Fibroblast of skin of scalp (primary cell): ENCODE results near the gene GON4L.
"Not testable (repeated sequence)": the region's sequence is repeated elsewhere in the genome, so short reads cannot be mapped to it uniquely, and the experiment has no call there.

Source experiments
- DNase-seq: peaks from one replicate; pipeline ENCODE4 v3.0.0-alpha.2; 2013

Gene GON4L

DNA sequence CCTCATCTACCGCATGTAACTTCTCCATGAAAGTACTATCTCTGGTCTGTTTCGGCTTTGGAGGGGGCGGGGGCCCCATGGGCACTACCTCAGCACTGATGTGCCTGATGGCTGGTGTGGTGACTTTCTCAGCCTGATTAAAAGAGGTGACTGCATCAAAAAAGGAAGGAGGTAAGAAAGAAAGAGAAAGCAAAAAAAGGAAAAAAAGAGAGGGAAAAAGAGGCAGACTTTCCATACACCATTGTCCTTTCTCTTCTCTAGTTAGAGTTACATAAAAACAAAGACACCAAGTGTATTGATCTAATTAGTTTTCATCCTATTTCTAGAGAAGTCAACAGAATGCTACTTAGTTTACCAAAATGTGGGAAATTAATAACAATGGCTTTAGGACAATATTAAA is 43.3 kb downstream of the GON4L start:
- DNase-seq = no peak

DNA sequence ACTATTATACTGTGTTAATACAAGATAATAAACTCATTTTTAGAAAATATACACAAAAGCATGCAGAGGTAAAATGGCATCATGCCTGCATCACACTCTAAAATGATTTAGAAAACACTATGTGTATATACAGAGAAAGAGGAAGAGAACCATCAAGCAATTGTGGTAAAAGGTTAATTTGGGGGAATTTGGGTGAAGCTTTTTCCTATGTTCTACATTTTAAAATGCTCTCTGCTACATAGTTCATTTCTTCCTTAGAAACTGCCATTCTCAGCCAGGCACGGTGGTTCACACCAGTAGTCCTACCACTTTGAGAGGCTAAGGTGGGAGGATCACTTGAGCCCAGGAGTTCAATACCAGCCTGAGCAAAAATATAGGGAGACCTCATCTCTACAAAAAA is 44.1 kb downstream of the GON4L start:
- no peak for DNase-seq

DNA sequence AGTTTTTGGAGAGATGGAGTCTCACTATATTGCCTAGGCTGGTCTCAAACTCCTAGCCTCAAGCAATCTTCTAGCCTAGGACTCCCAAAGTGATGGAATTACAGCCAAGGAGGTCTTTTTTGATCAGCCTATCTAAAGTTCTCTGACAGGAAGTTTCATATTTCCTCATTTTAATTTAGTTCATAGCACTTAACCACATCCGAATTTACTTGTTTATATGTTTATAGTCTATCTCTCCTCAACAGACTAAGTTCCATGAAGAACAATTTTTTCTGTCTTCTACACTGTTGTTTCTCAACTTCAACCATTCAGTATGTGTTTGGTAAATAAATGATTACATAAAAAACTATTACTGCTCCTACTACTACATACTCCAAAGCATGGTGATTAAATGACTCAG is 47.9 kb downstream of the GON4L start:
- no peak for DNase-seq

DNA sequence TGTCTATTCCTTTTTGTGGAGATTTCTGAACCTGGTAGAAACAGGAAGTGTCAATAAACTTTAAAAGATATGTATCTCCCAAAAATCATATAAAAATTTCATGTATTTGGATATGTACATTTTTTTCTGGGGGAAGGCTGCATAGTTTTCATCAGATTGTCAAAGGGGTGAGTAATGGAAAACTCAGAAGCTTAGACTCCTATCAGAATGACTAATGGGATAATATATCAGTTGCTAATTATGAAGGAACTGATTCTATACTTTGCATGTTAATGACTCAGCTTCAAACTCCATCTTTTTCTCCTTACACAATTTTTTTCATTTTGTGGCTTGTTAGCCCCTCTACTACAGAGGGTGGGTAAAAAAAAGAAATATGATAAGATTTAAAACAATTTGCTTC is 55.9 kb downstream of the GON4L start:
- DNase-seq = peak; percentile 74

- DNase-seq = not testable (repeated sequence)
These were observed 61.4 kb downstream of the GON4L start for GRCh38 chr1:155795618-155796017.

DNA sequence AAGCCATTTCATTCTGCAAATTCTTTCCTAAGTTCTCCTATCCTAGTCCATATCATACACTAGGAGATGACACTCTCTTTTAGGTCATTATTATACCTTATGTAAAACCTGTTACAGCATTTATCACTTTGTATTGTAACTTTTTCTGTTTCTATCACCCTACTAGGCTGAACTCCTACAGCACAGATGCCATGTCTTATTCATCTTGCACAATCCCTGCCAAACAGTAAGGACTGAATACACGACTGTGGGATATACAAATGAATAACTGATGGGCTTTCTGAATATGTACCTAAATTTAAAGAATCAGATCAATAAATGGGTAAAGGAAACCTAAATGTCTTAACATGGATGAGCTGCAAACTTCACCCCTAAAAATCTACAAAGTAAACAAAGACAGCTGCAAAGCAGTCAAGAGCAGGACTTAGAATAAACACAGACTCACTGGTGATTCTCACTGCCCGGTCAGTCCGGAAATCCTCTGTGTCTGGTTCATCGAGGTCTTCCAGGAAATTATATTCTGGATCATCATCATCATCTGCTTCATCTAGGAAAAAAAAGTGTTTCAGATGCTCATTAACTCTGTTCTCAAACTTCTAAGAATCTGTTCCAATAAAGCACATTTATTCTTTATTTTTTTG is 62.3 kb downstream of the GON4L start:
- DNase-seq = no peak

DNA sequence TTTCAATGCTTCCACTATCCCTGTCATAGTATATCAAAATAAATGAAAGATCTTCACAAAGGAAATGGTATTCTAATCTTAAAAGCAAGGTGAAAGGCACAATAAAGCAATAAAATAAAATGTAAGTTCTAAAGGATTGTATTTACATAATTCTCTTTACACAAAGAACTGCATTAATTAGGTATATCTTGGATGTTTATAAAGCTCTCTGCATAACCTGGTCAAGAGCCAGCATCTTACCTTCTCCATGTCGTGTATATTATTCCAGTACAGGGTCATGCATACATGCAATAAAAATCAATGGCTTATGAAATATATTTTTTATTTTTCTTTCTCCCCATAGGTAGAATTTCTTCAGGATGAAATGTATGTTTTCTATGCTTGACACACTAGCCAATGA is 63.8 kb downstream of the GON4L start:
- DNase-seq = no peak

GRCh38 chr1:155777582-155777981 is 79.4 kb downstream of the GON4L start:
- DNase-seq = no peak

DNA sequence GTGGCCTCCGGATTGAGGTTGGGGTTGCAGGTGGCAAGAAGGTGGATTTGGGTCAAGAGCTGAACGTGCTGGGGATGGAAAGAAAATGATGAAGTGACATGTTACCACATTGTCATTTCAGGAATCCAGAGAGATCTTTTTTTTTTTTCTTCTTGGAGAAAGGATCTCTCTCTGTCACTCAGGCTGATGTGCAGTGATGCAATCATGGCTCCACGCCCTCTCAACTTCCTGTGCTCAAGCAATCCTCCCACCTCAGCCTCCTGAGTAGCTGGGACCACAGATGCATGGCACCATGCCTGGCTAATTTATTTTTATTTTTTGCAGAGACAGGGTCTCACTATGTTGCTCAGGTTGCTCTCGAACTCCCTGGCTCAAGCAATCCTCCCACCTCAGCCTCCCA is 80.6 kb downstream of the GON4L start:
- peak; percentile 2 for DNase-seq

DNA sequence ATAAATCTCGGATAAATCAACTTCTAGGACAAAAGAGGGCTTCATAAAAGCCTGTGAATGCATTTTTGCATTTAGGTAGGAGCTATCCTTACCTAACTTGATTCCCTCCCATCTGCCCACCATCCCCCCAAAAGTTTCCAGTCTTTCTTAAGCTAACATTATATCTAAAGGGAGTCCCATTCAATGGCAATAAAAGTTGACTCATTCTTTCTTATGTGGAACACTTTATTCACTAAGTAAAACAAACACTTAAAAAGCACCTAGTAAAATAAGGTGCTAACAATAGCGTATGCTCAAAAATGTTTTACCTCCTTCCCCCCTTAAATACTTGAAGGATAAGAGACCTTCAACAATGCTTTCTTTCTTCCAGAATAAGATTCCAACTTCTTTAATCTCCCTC is 83.8 kb downstream of the GON4L start:
- DNase-seq = no peak

- no peak for DNase-seq
These were observed 87.8 kb downstream of the GON4L start for GRCh38 chr1:155769257-155769656.

DNA sequence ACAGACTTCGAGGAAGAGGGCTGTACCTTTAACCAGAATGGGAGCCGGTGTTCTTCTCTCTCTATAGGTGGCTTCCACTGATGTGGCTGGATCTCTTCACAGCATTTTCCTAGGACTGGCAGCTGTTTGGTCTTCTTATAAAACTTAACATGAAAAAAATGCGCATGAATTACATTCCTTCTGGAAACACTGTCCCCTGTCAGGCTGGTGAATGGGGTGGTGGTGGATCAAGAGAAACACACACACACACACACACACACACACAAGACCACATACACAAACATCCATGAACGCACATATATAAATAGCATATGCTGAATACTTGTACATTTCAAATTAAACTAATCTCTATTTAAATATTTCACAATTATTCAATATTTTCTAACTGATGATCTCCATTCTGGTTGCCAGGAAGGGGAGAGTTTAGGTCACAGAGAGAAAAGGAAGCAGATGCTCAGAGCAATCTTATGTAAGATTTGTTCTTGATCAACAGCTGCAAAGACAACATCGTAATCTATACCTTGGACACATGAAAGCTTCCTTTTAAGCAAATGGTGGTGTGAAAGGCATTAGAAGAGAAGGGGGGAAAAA is 89.5 kb downstream of the GON4L start:
- not testable (repeated sequence) for DNase-seq

- not testable (repeated sequence) for DNase-seq
These were observed 93.0 kb downstream of the GON4L start for GRCh38 chr1:155763989-155764388.

- DNase-seq = peak; percentile 89
These were observed 93.8 kb downstream of the GON4L start for GRCh38 chr1:155763090-155763815.

DNA sequence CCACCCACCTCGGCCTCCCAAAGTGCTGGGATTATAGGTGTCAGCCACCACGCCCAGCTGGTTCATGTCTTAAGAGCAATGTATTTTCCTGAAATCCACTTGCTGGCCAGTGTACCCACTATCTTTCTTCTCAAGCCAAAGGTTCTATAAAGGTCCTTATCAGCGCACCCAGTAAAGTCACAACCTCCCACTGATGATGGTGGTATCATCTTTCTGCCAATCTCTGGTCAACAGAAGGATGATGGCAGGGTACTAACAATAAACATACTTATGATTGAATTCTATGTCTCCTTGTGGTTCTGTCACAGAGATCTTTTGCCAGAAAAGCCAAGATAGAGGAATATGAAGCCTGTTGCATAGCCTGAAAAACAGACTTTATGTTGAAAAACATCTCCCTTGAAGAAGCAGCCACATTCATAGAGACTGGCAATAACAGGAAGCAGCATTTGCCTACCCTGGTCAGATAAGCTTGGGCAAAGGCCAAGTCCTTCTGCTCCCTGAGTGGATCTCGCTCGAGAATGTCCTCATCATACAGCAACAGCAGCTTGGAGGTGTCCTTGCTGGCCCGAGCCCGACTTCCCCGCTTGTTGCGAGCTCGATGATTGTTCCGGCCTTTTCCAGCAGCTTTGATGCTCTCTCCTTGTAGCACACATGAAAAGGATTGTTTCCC is 95.1 kb downstream of the GON4L start:
- no peak for DNase-seq

GRCh38 chr1:155760751-155761475 is 96.1 kb downstream of the GON4L start:
- no peak for DNase-seq

DNA sequence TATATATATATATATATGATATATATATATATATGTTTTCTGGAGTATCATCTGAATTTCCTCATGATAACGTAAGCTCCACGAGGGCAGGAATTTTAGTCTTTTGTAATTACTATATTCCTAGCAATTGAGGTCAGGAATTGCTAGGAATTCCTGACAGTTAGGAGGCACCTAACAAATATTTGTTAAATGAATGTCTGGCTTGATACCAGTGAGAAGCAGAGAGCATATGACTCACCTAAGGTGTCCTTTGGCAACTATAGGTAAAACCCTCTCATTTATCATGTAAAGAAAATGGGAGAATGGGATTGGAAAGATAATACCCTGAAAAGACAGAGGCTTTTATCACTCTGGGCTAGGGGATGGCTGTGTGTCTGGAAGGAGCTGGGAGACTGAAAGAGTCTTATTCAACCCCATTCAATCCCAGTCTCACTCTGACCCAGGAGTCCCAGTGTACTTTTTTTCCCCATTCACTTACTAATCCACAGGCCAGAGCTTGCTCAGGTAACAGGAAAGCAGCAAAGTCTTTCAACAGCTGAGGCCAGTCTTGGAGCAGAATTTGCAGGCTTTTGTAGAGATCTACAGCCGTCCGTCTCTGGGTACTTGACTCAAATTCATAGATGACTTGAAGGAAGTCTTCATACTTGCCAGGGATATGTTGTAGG is 96.9 kb downstream of the GON4L start:
- no peak for DNase-seq

DNA sequence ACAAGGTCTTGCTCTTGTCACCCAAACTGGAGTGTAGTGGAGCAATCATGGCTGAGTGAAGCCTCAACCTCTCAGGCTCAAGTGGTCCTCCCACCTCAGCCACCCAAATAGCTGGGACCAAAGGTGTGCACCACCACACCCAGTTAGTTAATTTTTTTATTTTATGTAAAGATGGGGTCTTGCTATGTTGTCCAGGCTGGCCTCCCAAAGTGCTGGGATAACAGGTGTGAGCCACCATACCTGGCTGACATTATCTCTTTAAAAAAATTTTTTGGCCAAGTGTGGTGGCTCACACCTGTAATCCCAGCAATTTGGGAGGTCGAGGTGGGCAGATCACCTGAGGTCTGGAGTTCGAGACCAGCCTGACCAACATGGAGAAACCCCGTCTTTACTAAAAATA is 98.0 kb downstream of the GON4L start:
- not testable (repeated sequence) for DNase-seq

DNA sequence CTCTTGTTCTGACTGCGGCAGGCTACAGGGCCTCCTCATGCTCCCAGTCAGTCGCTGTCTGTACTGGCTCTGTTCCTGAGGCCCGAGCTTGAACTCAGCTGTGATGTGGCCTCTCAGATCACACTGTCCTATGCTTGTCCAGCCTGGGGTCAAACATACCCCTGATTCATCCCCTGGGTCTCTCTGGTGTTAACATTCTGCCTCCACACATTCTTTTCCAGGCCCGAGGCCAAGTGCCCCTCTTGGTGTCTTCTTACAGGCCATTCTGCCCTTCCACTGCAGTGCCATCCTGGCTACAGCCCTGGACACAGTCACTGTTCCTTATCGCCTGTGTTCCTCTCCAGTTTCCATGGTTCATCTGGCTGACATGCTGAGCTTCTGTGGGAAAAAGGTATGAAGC is 108.9 kb downstream of the GON4L start:
- not testable (repeated sequence) for DNase-seq

GRCh38 chr1:155747586-155747985 is 109.4 kb downstream of the GON4L start:
- DNase-seq = not testable (repeated sequence)

DNA sequence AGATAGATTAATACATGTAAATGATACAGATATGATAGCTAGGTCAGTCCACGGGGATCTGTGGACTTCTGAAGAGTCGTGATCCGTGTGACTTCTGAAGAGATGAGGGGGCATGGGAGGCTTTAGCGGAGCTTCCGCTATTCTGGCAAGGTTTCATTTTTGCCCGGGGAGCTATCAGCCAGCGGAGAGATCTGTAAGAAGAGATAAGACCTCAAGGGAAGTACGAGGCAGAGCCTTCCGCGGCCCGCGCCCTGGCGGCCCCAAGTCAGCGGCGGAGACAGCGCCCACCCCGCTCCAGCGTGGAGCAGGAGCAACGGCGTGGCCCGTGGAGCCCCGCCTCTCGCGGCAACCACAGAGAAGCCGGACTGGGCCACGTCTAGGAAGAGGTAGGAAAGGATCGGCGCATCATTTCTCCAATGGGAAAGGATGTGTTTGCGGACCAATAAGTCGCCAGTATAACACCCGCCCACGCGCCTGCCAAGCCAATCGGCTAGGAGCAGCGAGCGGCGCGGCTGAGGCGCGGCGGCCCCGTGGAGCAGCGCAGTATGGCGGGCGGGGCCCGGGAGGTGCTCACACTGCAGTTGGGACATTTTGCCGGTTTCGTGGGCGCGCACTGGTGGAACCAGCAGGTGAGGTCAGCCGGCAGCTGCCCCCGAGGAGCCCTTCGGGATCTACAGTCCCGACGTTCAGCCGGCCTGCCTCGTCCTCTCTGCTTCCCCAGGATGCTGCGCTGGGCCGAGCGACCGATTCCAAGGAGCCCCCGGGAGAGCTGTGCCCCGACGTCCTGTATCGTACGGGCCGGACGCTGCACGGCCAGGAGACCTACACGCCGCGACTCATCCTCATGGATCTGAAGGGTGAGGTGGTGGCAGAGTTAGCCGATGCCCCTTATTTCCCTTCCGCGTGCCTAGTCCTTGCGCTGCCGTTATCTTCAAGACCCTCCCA is 111.5 kb downstream of the GON4L start:
- peak; percentile 98 for DNase-seq
